ENCODE results near the gene PAN2. TPM values are rescaled to one million over a fixed set of nuclear protein-coding genes. Genes with fewer than 3 reads are reported as not detected.
"Not testable (repeated sequence)": the region's sequence is repeated elsewhere in the genome, so short reads cannot be mapped to it uniquely, and the experiment has no call there.

The PAN2 gene
- total RNA-seq, 1 donor from 2014 or later, result 15.4 TPM

DNA sequence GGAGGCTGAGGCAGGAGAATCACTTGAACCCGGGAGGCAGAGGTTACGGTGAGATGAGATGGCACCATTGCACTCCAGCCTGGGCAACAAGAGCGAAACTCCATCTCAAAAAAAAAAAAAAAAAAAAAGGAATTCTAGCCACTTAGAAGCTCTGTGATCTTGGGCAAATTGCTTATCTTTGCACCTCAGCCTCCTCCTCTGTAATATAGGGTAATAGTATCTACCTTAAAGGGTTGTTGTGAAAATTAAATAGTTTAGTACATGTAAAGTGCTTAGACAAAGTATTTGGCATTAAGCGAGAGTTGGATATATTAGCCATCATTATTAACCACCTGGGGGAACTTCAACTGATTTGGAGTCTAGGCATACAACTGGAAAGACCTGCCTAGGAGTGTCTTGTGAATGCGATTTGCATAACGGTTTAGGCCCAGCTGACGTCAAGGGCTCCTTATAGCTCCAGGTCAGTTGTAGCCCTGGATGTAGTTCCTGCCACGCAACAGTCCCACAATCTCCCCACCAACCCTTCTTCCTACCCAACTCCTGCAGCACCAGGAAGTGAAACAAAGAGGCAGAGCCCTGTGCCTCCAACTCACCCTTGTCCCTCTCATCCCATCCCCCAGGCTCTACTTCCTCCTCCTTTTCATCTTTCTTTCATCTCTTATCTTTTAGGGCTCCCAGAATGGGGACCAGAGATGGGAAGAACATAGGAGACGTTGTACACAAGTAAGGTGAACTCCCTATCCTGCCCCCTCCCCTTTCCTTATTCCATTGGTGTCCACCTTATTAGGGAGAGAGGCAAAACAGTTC, 2.8 kb upstream of the PAN2 start:
- TF ChIP-seq EZH2 (IDR thresholded peaks at IDR 0.05; ENCODE audit: insufficient read depth, low read length) (no peak), CTCF (IDR thresholded peaks at IDR 0.05; ENCODE audit: insufficient read depth, low read depth, low read length) (no peak)
- Histone ChIP-seq H3K36me3 (ENCODE audit: insufficient read depth, low read length) (no peaks in the 10 kb centered on the region), H3K4me3 (ENCODE audit: insufficient read depth, low read depth, low read length) (no peak overlapping the region), H3K4me1 (ENCODE audit: insufficient read depth, low read length) (peaks cover 21% of the 10 kb centered on the region), H3K4me2 (ENCODE audit: low read length) (no peak overlapping the region), H3K79me2 (ENCODE audit: insufficient read depth, low read length) (no peaks in the 10 kb centered on the region), H2AFZ (ENCODE audit: low read depth, low read length) (no peak overlapping the region), H3K9ac (ENCODE audit: low read length) (no peak overlapping the region), H3K27me3 (ENCODE audit: insufficient read depth, low read length) (no peaks in the 10 kb centered on the region), H3K27ac (ENCODE audit: low read depth, low read length) (no peak overlapping the region), H3K9me3 (ENCODE audit: insufficient read depth, low read depth, low read length) (no peaks in the 10 kb centered on the region), H4K20me1 (ENCODE audit: insufficient read depth, low read length) (no peaks in the 10 kb centered on the region)
- Mint-ChIP-seq H3K27me3 (ENCODE audit: low read depth, unreplicated experiment) (no peaks in the 10 kb centered on the region), H3K4me1 (ENCODE audit: low read depth, unreplicated experiment) (peaks cover 10% of the 10 kb centered on the region), H3K36me3 (ENCODE audit: low read depth, unreplicated experiment) (peaks cover 8% of the 10 kb centered on the region), H3K27ac (ENCODE audit: unreplicated experiment) (peak overlapping the region; percentile 66), H3K4me3 (ENCODE audit: unreplicated experiment) (no peak overlapping the region), H3K9me3 (ENCODE audit: unreplicated experiment) (no peaks in the 10 kb centered on the region)
- DNase-seq (ENCODE audit: low read depth) (no peak), FAIRE-seq (no peak)

GRCh38 chr12:56335527-56335926, 1.7 kb upstream of the PAN2 start:
- not testable (repeated sequence) for FAIRE-seq; H2AFZ ChIP-seq (ENCODE audit: low read depth, low read length); H3K9me3 ChIP-seq (ENCODE audit: insufficient read depth, low read depth, low read length); H3K79me2 ChIP-seq (ENCODE audit: insufficient read depth, low read length); H4K20me1 ChIP-seq (ENCODE audit: insufficient read depth, low read length); DNase-seq (ENCODE audit: low read depth); H3K36me3 Mint-ChIP-seq (ENCODE audit: low read depth, unreplicated experiment); H3K27ac Mint-ChIP-seq (ENCODE audit: unreplicated experiment); H3K27ac ChIP-seq (ENCODE audit: low read depth, low read length); H3K36me3 ChIP-seq (ENCODE audit: insufficient read depth, low read length); H3K9me3 Mint-ChIP-seq (ENCODE audit: unreplicated experiment); H3K27me3 ChIP-seq (ENCODE audit: insufficient read depth, low read length); H3K4me3 Mint-ChIP-seq (ENCODE audit: unreplicated experiment); H3K4me2 ChIP-seq (ENCODE audit: low read length); H3K4me3 ChIP-seq (ENCODE audit: insufficient read depth, low read depth, low read length); H3K9ac ChIP-seq (ENCODE audit: low read length); H3K27me3 Mint-ChIP-seq (ENCODE audit: low read depth, unreplicated experiment)
- peaks cover 21% of the 10 kb centered on the region for H3K4me1 ChIP-seq (ENCODE audit: insufficient read depth, low read length)
- peaks cover 10% of the 10 kb centered on the region for H3K4me1 Mint-ChIP-seq (ENCODE audit: low read depth, unreplicated experiment)

- FAIRE-seq, result no peak
- H3K27me3 Mint-ChIP-seq (ENCODE audit: low read depth, unreplicated experiment), result no peaks in the 10 kb centered on the region
Measured at GRCh38 chr12:56334490-56334793, 642 bp upstream of the PAN2 start.

More at GRCh38 chr12:56334490-56334793, 642 bp upstream of the PAN2 start:
- H3K9me3 Mint-ChIP-seq (ENCODE audit: unreplicated experiment), result no peaks in the 10 kb centered on the region
- peak overlapping the region; percentile 99 for H3K27ac Mint-ChIP-seq (ENCODE audit: unreplicated experiment)
- no peaks in the 10 kb centered on the region for H3K36me3 ChIP-seq (ENCODE audit: insufficient read depth, low read length)
- no peak for TF ChIP-seq EZH2 (IDR thresholded peaks at IDR 0.05; ENCODE audit: insufficient read depth, low read length)
- no peak for TF ChIP-seq CTCF (IDR thresholded peaks at IDR 0.05; ENCODE audit: insufficient read depth, low read depth, low read length)
- H3K79me2 ChIP-seq (ENCODE audit: insufficient read depth, low read length), result no peaks in the 10 kb centered on the region
- peak overlapping the region; percentile 92 for H3K4me3 Mint-ChIP-seq (ENCODE audit: unreplicated experiment)
- no peaks in the 10 kb centered on the region for H3K27me3 ChIP-seq (ENCODE audit: insufficient read depth, low read length)
- peak overlapping the region; percentile 73 for H2AFZ ChIP-seq (ENCODE audit: low read depth, low read length)
- H3K36me3 Mint-ChIP-seq (ENCODE audit: low read depth, unreplicated experiment), result peaks cover 3% of the 10 kb centered on the region
- H3K9ac ChIP-seq (ENCODE audit: low read length), result peak overlapping the region; percentile 87
- H4K20me1 ChIP-seq (ENCODE audit: insufficient read depth, low read length), result no peaks in the 10 kb centered on the region
- H3K9me3 ChIP-seq (ENCODE audit: insufficient read depth, low read depth, low read length), result no peaks in the 10 kb centered on the region
- peak overlapping the region; percentile 95 for H3K27ac ChIP-seq (ENCODE audit: low read depth, low read length)
- H3K4me3 ChIP-seq (ENCODE audit: insufficient read depth, low read depth, low read length), result peak overlapping the region; percentile 68
- peaks cover 21% of the 10 kb centered on the region for H3K4me1 ChIP-seq (ENCODE audit: insufficient read depth, low read length)
- peak overlapping the region; percentile 89 for H3K4me2 ChIP-seq (ENCODE audit: low read length)
- DNase-seq (ENCODE audit: low read depth), result no peak
- H3K4me1 Mint-ChIP-seq (ENCODE audit: low read depth, unreplicated experiment), result peaks cover 10% of the 10 kb centered on the region
